HepG2 (cell line): ENCODE data around the gene CPVL. TPM values are rescaled to one million over a fixed set of nuclear protein-coding genes. Genes with fewer than 3 reads are reported as not detected.

Source experiments
- ATAC-seq: fragments of 200-7000 bp; cut with Tn5 transposase; 3 replicates; pipeline ENCODE4 v1.9.1; 2020; ENCODE audit warnings: mild to moderate bottlenecking, moderate library complexity
- BruUV-seq: library from RNA; stranded (reverse); fragments of 400-500 nt; replicated peaks from 2 replicates; lab custom pipeline; 2021; lab: Mats Ljungman, UMichigan
- CTCF ChIA-PET: fragments of 300-600 bp; formaldehyde crosslinking; extraction: SDS; loops from one replicate; lab custom pipeline; 2021; ENCODE audit warnings: low total read pairs, inconsistent platforms, low intra/inter-chr PET ratio; lab: Yijun Ruan, JAX
- POLR2A ChIA-PET: fragments of 350-600 bp; sonication (Branson Sonifier 250); formaldehyde crosslinking; loops from one replicate; lab custom pipeline; 2020; ENCODE audit warnings: antibody characterized with exemption, inconsistent platforms; lab: Yijun Ruan, JAX
- DNase-seq: peaks from one replicate; pipeline ENCODE4 v3.0.0-alpha.2; 2015; ENCODE audit warnings: low spot score
- FAIRE-seq: peaks from 3 replicates; lab custom pipeline; 2011; peaks lifted over from hg19 to GRCh38; lab: Jason Lieb, UNC
- H2AFZ ChIP-seq: one replicate; pipeline ENCODE4 v1.6.1; 2011; ENCODE audit warnings: low read length, inconsistent platforms
- H3K27ac ChIP-seq: fragments of 300-600 bp; 3 replicates; pipeline ENCODE4 v1.8.0; 2011; ENCODE audit warnings: mixed run types, mild to moderate bottlenecking, mixed read lengths, low read length, inconsistent platforms; ENCODE audit not compliant: insufficient read depth; ENCODE audit errors: extremely low read length
- H3K27me3 ChIP-seq, 2 experiments: fragments of 200-600 bp in 1 of 2; 2 replicates in 1 of 2; 3 replicates in 1 of 2; pipeline versions ENCODE4 v1.6.0 to v1.8.0; 2011; ENCODE audit warnings: low read length in 2 of 2, mild to moderate bottlenecking in 2 of 2, moderate library complexity in 2 of 2, inconsistent platforms in 1 of 2; ENCODE audit not compliant: insufficient read depth in 2 of 2, control insufficient read depth in 1 of 2
- H3K36me3 ChIP-seq, 2 experiments: fragments of 200-600 bp in 1 of 2; replicated peaks in 1 of 2; 2 replicates in 1 of 2; 3 replicates in 1 of 2; pipeline versions ENCODE4 v1.5.1 to v1.8.0; 2011; ENCODE audit warnings: low read length in 2 of 2, inconsistent platforms in 1 of 2; ENCODE audit not compliant: insufficient read depth in 2 of 2, control insufficient read depth in 1 of 2
- H3K4me1 ChIP-seq: 2 replicates; pipeline ENCODE4 v1.5.1; 2012; ENCODE audit warnings: low read length, inconsistent platforms; ENCODE audit not compliant: insufficient read depth
- H3K4me2 ChIP-seq: 2 replicates; pipeline ENCODE4 v1.6.0; 2011; ENCODE audit warnings: low read depth, low read length, inconsistent platforms
- H3K4me3 ChIP-seq, 3 experiments: fragments of 200-600 bp in 1 of 3; sonication (generic), shearing (Covaris generic) in 1 of 3; replicated peaks in 1 of 3; 2 replicates each; pipeline ENCODE4 v1.5.1; 2011 to 2016; ENCODE audit warnings: low read length in 3 of 3, inconsistent platforms in 2 of 3, low read depth in 2 of 3, mild to moderate bottlenecking in 2 of 3, control low read depth in 1 of 3, mixed read lengths in 1 of 3; ENCODE audit not compliant: insufficient read depth in 1 of 3
- H3K79me2 ChIP-seq: one replicate; pipeline ENCODE4 v1.6.1; 2011; ENCODE audit warnings: low read length, inconsistent platforms; ENCODE audit not compliant: insufficient read depth
- H3K9ac ChIP-seq: 2 replicates; pipeline ENCODE4 v1.6.0; 2011; ENCODE audit warnings: mild to moderate bottlenecking, low read depth, low read length, inconsistent platforms; ENCODE audit not compliant: insufficient read depth
- H3K9me3 ChIP-seq: 2 replicates; pipeline ENCODE4 v1.5.1; 2012; ENCODE audit warnings: mild to moderate bottlenecking, low read length
- H4K20me1 ChIP-seq: 2 replicates; pipeline ENCODE4 v1.6.0; 2011; ENCODE audit warnings: inconsistent platforms, mild to moderate bottlenecking, low read length, moderate library complexity; ENCODE audit not compliant: insufficient read depth
- GRHL1 ChIP-seq: sonication (generic); formaldehyde crosslinking; conservative IDR thresholded peaks from 2 replicates; pipeline ENCODE4 v1.8.0; 2022; ENCODE audit warnings: missing genetic modification reagents
- KLF9 ChIP-seq: IDR thresholded peaks from 2 replicates; pipeline ENCODE4 v1.6.1; 2016; ENCODE audit warnings: low read depth
- TFAP4 ChIP-seq: sonication (generic); IDR thresholded peaks from 2 replicates; pipeline ENCODE4 v1.6.1; 2016; ENCODE audit warnings: low read depth, borderline replicate concordance
- ZNF142 ChIP-seq: sonication (generic); formaldehyde crosslinking; IDR thresholded peaks from 2 replicates; pipeline ENCODE4 v1.4.0; 2020; ENCODE audit warnings: missing genetic modification reagents
- ZNF20 ChIP-seq: sonication (generic); formaldehyde crosslinking; IDR thresholded peaks from 2 replicates; pipeline ENCODE4 v1.4.0; 2020; ENCODE audit warnings: mild to moderate bottlenecking, moderate library complexity, missing genetic modification reagents
- ZNF841 ChIP-seq: sonication (generic); formaldehyde crosslinking; IDR thresholded peaks from 2 replicates; pipeline ENCODE4 v1.8.1; 2023; ENCODE audit warnings: missing genetic modification reagents, borderline replicate concordance
- ZNF850 ChIP-seq: sonication (generic); formaldehyde crosslinking; conservative IDR thresholded peaks from 2 replicates; pipeline ENCODE4 v1.9.0; 2021; ENCODE audit warnings: mild to moderate bottlenecking, missing genetic modification reagents
- WGBS: methylation state at CpG from one replicate; pipeline ENCODE4 v1.1.6; 2017; ENCODE audit warnings: low lambda C conversion rate; 5-methylcytosine and 5-hydroxymethylcytosine counted together
- in situ Hi-C: cut with HindIII; loops from 2 replicates; pipeline ENCODE4 v1.10.0; 2017; ENCODE audit warnings: low pct_unique_long_range_greater_than_20kb; ENCODE audit not compliant: extremely low pct_ligation_motif_present
- intact Hi-C: fragments of 100-400 bp; cut with micrococcal nuclease; formaldehyde crosslinking; loops from one replicate; pipeline ENCODE4 v1.10.0; 2022; ENCODE audit not compliant: unreplicated experiment
- polyA plus RNA-seq, 8 experiments: library from polyadenylated mRNA; depleted of rRNA in 3 of 8; stranded (reverse) in 7 of 8; unstranded in 1 of 8; fragments of >200 nt; fragmentation: Illumina TruSeq in 4 of 8; extraction: Trizol in 4 of 8; gene quantifications; 2 replicates each; pipeline versions ENCODE4 v1.2.1 to v1.2.3, GENCODE V29; 2011 to 2016; ENCODE audit warnings: low read depth in 4 of 8, missing spikeins in 1 of 8, mixed read lengths in 1 of 8; ENCODE audit not compliant: insufficient read depth in 1 of 8
- total RNA-seq, 5 experiments: library from RNA; depleted of rRNA; stranded (reverse); fragments of >200 nt; fragmentation: Illumina TruSeq; extraction: Trizol; gene quantifications; 2 replicates each; pipeline ENCODE4 v1.2.3, GENCODE V29; 2016; ENCODE audit warnings: low read depth in 1 of 5
- TF ChIP-seq, protein P1 (sequence below): sonication (generic); formaldehyde crosslinking; conservative IDR thresholded peaks from 2 replicates; pipeline ENCODE4 v1.4.0; 2020; ENCODE audit warnings: missing genetic modification reagents

The CPVL gene
- total and polyA plus RNA-seq, 2 of the 13 experiments (the other 11 are each of a cell fraction or from before 2014, with no cell fraction given) = 59.2 to 294 TPM

- in situ Hi-C loops (loop anchor here (10.0 kb wide), 1 partner anchor 277 kb away; no protein-coding TSS in a partner anchor), intact Hi-C loops (no loop called here)
- Histone ChIP-seq H3K4me1 (peaks cover 32% of the 10 kb centered on the region), H3K27ac (no peak overlapping the region), H2AFZ (no peak overlapping the region), H3K9ac (no peak overlapping the region), H3K27me3 (no peaks in the 10 kb centered on the region), H3K9me3 (no peaks in the 10 kb centered on the region), H3K4me2 (no peak overlapping the region), H3K4me3 (no peak overlapping the region), H3K36me3 (no peaks in the 10 kb centered on the region; a peak in 1 of 5 replicates), H4K20me1 (no peaks in the 10 kb centered on the region), H3K79me2 (peaks cover 2% of the 10 kb centered on the region)
- TF ChIP-seq GRHL1 (CRISPR knock-in tag) (no peak), ZNF841 (CRISPR knock-in tag) (no peak), ZNF850 (no peak), ZNF20 (no peak), KLF9 (no peak), TFAP4 (no peak), ZNF142 (CRISPR knock-in tag) (no peak)
- TF ChIP-seq, protein P1, sequence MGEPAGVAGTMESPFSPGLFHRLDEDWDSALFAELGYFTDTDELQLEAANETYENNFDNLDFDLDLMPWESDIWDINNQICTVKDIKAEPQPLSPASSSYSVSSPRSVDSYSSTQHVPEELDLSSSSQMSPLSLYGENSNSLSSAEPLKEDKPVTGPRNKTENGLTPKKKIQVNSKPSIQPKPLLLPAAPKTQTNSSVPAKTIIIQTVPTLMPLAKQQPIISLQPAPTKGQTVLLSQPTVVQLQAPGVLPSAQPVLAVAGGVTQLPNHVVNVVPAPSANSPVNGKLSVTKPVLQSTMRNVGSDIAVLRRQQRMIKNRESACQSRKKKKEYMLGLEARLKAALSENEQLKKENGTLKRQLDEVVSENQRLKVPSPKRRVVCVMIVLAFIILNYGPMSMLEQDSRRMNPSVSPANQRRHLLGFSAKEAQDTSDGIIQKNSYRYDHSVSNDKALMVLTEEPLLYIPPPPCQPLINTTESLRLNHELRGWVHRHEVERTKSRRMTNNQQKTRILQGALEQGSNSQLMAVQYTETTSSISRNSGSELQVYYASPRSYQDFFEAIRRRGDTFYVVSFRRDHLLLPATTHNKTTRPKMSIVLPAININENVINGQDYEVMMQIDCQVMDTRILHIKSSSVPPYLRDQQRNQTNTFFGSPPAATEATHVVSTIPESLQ (CRISPR knock-in tag) = no peak
- ChIA-PET POLR2A (no interaction called here), CTCF (no interaction called here)
- FAIRE-seq = no peak
- ATAC-seq = no peak
- 75% methylated on average over 4 of the region's 4 CpGs for WGBS
- DNase-seq = no peak
- no TSS peak for BruUV-seq
Observed at GRCh38 chr7:29127527-29127926, 18.8 kb downstream of the CPVL start.
